Fibroblast of lung (primary cell): ENCODE results near the gene MT1HL1.

ENCODE experiments used
- CTCF ChIP-seq, 2 donors: IDR thresholded peaks in 1 of 2; conservative IDR thresholded peaks in 1 of 2; 1 replicate in 1 of 2; 2 replicates in 1 of 2; pipeline ENCODE4 v1.5.1; 2011 to 2012; ENCODE audit warnings: low read length in 2 of 2, control low read depth in 1 of 2, inconsistent platforms in 1 of 2, low read depth in 1 of 2, mild to moderate bottlenecking in 1 of 2
- EZH2 ChIP-seq: IDR thresholded peaks from 2 replicates; pipeline ENCODE4 v1.5.1; 2012; ENCODE audit warnings: low read length, control low read depth, mild to moderate bottlenecking; ENCODE audit errors: missing control alignments

- no peak for TF ChIP-seq EZH2
- no peak for TF ChIP-seq CTCF (conservative IDR thresholded peaks at IDR 0.05 in 1 of 2, IDR thresholded peaks at IDR 0.05 in 1 of 2; ENCODE audit: low read depth in 1 of 2, low read length in 2 of 2)
Observed at GRCh38 chr1:237016626-237017025, 12.4 kb upstream of the MT1HL1 start.
